ENCODE measurements around the gene CTLA4.

DNA sequence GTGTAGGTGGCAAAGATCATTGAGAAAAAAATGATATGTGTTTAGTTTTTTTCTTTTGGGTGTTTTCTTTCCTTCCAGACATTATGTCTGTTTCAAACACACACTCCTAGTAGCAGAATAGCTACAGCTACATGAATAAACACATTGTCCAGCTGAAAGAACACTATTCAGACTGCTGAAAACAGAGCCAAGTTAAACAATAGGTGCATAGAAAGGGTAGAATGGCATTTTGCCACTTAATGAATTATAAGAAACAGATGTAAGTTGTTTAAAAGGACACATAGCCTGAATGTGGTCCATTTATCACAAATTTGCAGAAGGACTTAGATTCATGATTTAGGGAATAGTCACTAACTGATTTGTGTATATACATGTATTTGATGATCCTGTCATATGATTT, 20.1 kb downstream of the CTLA4 start:
- TF ChIP-seq, protein P1, sequence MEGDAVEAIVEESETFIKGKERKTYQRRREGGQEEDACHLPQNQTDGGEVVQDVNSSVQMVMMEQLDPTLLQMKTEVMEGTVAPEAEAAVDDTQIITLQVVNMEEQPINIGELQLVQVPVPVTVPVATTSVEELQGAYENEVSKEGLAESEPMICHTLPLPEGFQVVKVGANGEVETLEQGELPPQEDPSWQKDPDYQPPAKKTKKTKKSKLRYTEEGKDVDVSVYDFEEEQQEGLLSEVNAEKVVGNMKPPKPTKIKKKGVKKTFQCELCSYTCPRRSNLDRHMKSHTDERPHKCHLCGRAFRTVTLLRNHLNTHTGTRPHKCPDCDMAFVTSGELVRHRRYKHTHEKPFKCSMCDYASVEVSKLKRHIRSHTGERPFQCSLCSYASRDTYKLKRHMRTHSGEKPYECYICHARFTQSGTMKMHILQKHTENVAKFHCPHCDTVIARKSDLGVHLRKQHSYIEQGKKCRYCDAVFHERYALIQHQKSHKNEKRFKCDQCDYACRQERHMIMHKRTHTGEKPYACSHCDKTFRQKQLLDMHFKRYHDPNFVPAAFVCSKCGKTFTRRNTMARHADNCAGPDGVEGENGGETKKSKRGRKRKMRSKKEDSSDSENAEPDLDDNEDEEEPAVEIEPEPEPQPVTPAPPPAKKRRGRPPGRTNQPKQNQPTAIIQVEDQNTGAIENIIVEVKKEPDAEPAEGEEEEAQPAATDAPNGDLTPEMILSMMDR (IDR thresholded peaks at IDR 0.05), result no peak
- no peak for TF ChIP-seq POLR2A (IDR thresholded peaks at IDR 0.05)
